Pancreas (tissue), 10 donors: Measurements from ENCODE around the gene NOTO. TPM values are rescaled to one million over a fixed set of nuclear protein-coding genes. Genes with fewer than 3 reads are reported as not detected.

Source experiments
- ATAC-seq, 4 donors: fragments of 200-7000 bp; cut with Tn5 transposase; one replicate each; pipeline versions ENCODE4 v1.8.0 to v1.9.1; 2020; ENCODE audit warnings: mild to moderate bottlenecking in 4 of 4, moderate library complexity in 4 of 4
- DNase-seq, 6 donors: peaks; one replicate each; pipeline ENCODE4 v3.0.0-alpha.2; 2020
- FAIRE-seq: peaks from 2 replicates; lab custom pipeline; 2012; peaks lifted over from hg19 to GRCh38; lab: Jason Lieb, UNC
- H3K27ac ChIP-seq, 4 donors: fragments of 200-600 bp; sonication (generic); 1 replicate in 3 of 4; 2 replicates in 1 of 4; pipeline versions ENCODE4 v1.5.0 to v1.8.0; 2020
- H3K27me3 ChIP-seq, 4 donors: fragments of 200-600 bp; one replicate each; pipeline ENCODE4 v1.8.0; 2021
- H3K36me3 ChIP-seq, 3 donors: fragments of 200-600 bp; sonication (generic) in 1 of 3; one replicate each; pipeline versions ENCODE4 v1.5.0 to v1.8.0; 2020 to 2021
- H3K4me1 ChIP-seq, 3 donors: fragments of 200-600 bp; one replicate each; pipeline ENCODE4 v1.8.0; 2021
- H3K4me3 ChIP-seq, 4 donors: fragments of 200-600 bp; sonication (generic) in 2 of 4; one replicate each; pipeline versions ENCODE4 v1.5.0 to v1.8.0; 2020 to 2021
- H3K9me3 ChIP-seq, 4 donors: fragments of 200-600 bp; one replicate each; pipeline ENCODE4 v1.8.0; 2021
- CTCF ChIP-seq, 4 donors: fragments of 200-600 bp; sonication (generic) in 3 of 4; IDR thresholded peaks; one replicate each; pipeline versions ENCODE4 v1.5.0 to v1.8.0; 2021; ENCODE audit warnings: antibody characterized with exemption in 4 of 4
- WGBS, 2 donors: extraction: QIAGEN DNeasy Blood & Tissue Kit; methylation state at CpG; one replicate each; pipeline ENCODE4 v1.1.7; 2013; 5-methylcytosine and 5-hydroxymethylcytosine counted together
- intact Hi-C, 3 donors: fragments of 100-400 bp; cut with DNase I; formaldehyde crosslinking; loops; one replicate each; pipeline versions ENCODE4 v1.11.1 to v1.14.2; 2022
- polyA plus RNA-seq, 2 donors: library from polyadenylated mRNA; stranded (reverse); fragments of 200-250 nt; gene quantifications; one replicate each; pipeline ENCODE4 v1.2.3, GENCODE V29; 2013
- total RNA-seq, 6 donors: library from RNA; stranded (reverse); fragmentation: NEBNext Ultra II Directional in 4 of 6; extraction: Animal tissue kit (Norgen Biotek cat#: 25700) in 4 of 6; gene quantifications; one replicate each; pipeline versions ENCODE4 v1.2.1 to v1.2.4, GENCODE V29; 2021 to 2023
- donor health status: healthy with polysubstance abuse.
- donor health status: DM: no; HTN: no; CAD: no; lungs with moderate emphysema.
- donor health status: DM: no; HTN: no; CAD: no.
- donor health status: control.
- donor health status: control.
- donor health status: Bipolar disorder and iron deficiency.
- donor health status: DM: yes; HTN: yes; CAD: no.
- donor health status: DM: no; HTN: no; CAD: no.
- donor health status: DM: no; HTN: no; CAD: no.
- donor health status: DM: yes; HTN: yes; CAD: no.

NOTO gene
- total and polyA plus RNA-seq, 8 donors: not detected

DNA sequence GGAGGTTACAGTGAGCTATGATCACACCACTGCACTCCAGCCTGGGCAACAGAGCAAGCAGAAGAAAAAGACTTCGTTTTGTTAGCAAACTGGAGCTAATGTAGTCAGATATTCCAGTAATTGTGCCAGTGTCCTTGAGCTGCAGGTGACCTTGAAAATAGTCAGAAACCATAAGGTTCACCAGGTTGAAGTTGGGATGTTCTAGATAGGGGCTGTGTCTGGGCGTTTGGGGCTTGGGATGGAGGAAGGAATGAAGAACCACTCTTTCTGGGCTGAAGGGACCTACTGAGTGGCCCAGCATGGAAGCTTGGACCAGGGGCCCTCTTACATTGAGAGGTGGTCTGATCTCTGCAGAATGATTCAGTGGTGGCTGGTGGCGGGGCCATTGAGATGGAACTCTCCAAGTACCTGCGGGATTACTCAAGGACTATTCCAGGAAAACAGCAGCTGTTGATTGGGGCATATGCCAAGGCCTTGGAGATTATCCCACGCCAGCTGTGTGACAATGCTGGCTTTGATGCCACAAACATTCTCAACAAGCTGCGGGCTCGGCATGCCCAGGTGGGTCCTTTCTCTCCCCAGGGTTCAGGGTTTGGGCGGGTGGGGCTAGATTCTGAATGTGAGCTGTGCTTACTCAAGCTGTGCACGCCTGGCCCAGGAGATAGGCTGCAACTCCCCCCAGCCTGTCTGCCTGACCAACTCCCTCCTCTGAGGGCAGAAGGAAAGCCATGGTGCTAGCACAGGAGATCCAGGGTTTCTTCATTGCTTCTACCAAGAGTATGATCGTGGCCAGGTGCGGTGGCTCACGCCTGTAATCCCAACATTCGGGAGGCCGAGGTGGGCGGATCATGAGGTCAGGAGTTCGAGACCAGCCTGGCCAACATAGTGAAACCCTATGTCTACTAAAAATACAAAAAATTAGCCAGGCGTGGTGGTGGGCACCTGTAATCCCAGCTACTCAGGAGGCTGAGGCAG lies 48.8 kb downstream of the NOTO start:
- 52 to 57% methylated on average over 17 of the region's 17 CpGs for WGBS, 2 donors
- ATAC-seq (peak; percentile 69 to 82 (median 73)), DNase-seq (peak in 5 of 6 donors; percentile 27 to 77 (median 57)), FAIRE-seq (no peak)
- H3K27me3 ChIP-seq: no peaks in the 10 kb centered on the region
- no peak for TF ChIP-seq CTCF (IDR thresholded peaks at IDR 0.05)
- no peaks in the 10 kb centered on the region for H3K9me3 ChIP-seq
- H3K4me3 ChIP-seq: no peak overlapping the region
- peak overlapping the region in 1 of 4 donors; percentile 22 for H3K27ac ChIP-seq
- H3K4me1 ChIP-seq: peaks cover 0 to 5% (median 0%) of the 10 kb centered on the region in 3 donors
- H3K36me3 ChIP-seq: peaks cover 10 to 59% (median 27%) of the 10 kb centered on the region in 3 donors
- intact Hi-C loops: no loop called here

DNA sequence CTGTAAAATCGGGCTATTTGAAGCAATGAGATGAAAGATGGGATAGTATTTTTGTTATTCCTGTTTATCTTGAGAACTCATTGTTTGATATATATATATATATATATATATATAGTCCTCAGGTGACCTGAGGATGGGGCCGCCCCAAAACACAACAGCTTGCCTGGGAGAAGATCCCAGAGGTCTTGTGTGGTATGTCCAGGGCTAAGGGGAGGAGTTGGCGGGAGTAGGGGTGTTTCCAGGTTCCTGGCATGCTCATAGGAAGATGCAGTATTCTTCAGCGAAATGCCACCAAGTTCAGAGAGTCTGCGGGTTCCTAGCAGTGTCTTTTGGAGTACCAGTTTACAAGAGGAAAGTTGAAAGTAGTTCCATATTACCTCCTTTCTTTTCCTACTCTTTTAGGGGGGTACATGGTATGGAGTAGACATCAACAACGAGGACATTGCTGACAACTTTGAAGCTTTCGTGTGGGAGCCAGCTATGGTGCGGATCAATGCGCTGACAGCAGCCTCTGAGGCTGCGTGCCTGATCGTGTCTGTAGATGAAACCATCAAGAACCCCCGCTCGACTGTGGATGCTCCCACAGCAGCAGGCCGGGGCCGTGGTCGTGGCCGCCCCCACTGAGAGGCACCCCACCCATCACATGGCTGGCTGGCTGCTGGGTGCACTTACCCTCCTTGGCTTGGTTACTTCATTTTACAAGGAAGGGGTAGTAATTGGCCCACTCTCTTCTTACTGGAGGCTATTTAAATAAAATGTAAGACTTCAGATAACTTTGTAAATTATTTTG lies 50.1 kb downstream of the NOTO start:
- peak in 1 of 6 donors; percentile 45 for DNase-seq
- WGBS, 2 donors: 89 to 95% methylated on average over 17 of the region's 17 CpGs

DNA sequence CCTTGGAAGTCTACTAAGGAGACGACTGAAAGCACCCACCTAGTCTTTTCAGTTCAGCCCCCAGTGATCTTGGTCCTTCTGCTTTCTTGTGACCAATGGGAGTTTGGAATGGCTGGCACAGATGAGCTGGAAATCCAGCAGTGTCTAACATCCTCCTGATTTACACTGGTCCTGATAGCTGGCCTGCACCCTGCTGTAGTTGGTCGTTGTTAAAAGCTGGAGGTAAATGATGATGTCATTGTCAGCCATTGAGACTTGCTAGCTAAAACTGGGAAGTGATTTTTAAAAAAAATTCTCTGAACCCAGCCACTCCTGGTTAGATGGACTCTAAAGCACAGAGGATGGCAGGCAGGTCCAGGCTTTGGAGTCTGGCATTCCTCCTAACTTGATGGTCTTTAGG lies 51.0 kb downstream of the NOTO start:
- FAIRE-seq (no peak), ATAC-seq (no peak), DNase-seq (no peak)
- Histone ChIP-seq H3K9me3 (no peaks in the 10 kb centered on the region), H3K4me3 (no peak overlapping the region), H3K4me1 (peaks cover 0 to 5% (median 0%) of the 10 kb centered on the region in 3 donors), H3K36me3 (peaks cover 7 to 39% (median 15%) of the 10 kb centered on the region in 3 donors), H3K27me3 (no peaks in the 10 kb centered on the region), H3K27ac (no peak overlapping the region)
- 59 to 79% methylated on average over 2 of the region's 2 CpGs for WGBS, 2 donors
- intact Hi-C loops: no loop called here
- no peak for TF ChIP-seq CTCF (IDR thresholded peaks at IDR 0.05)

More for the DNA sequence above, 50.1 kb downstream of the NOTO start:
- Histone ChIP-seq H3K4me3 (no peak overlapping the region), H3K27ac (no peak overlapping the region), H3K36me3 (peaks cover 8 to 47% (median 19%) of the 10 kb centered on the region in 3 donors), H3K4me1 (peaks cover 0 to 5% (median 0%) of the 10 kb centered on the region in 3 donors), H3K27me3 (no peaks in the 10 kb centered on the region), H3K9me3 (no peaks in the 10 kb centered on the region)
- no peak for FAIRE-seq
- intact Hi-C loops: no loop called here
- TF ChIP-seq CTCF (IDR thresholded peaks at IDR 0.05): no peak
- no peak for ATAC-seq

GRCh38 chr2:73253901-73254300 lies 51.5 kb downstream of the NOTO start:
- Histone ChIP-seq H3K36me3 (peaks cover 3 to 34% (median 11%) of the 10 kb centered on the region in 3 donors), H3K27ac (no peak overlapping the region), H3K4me1 (peaks cover 0 to 5% (median 0%) of the 10 kb centered on the region in 3 donors), H3K9me3 (no peaks in the 10 kb centered on the region), H3K4me3 (no peak overlapping the region), H3K27me3 (no peaks in the 10 kb centered on the region)
- WGBS, 2 donors: 79 to 82% methylated on average over 3 of the region's 3 CpGs
- DNase-seq (no peak), ATAC-seq (peak in 3 of 4 donors; percentile 9 to 51 (median 16)), FAIRE-seq (no peak)
- no peak for TF ChIP-seq CTCF (IDR thresholded peaks at IDR 0.05)
- intact Hi-C loops: no loop called here
